Dermis blood vessel endothelial cell (primary cell): Measurements from ENCODE around the gene SPN. TPM values are rescaled to one million over a fixed set of nuclear protein-coding genes. Genes with fewer than 3 reads are reported as not detected.
"Not testable (repeated sequence)": the region's sequence is repeated elsewhere in the genome, so short reads cannot be mapped to it uniquely, and the experiment has no call there.

Experiments
- DNase-seq: peaks from one replicate; pipeline ENCODE4 v3.0.0; 2010
- total RNA-seq: library from RNA; depleted of rRNA; stranded (reverse); fragments of >200 nt; gene quantifications from 2 replicates; pipeline ENCODE4 v1.2.3, GENCODE V29; 2014

Gene SPN
- total RNA-seq, 1 donor from 2014 or later, result not detected

DNA sequence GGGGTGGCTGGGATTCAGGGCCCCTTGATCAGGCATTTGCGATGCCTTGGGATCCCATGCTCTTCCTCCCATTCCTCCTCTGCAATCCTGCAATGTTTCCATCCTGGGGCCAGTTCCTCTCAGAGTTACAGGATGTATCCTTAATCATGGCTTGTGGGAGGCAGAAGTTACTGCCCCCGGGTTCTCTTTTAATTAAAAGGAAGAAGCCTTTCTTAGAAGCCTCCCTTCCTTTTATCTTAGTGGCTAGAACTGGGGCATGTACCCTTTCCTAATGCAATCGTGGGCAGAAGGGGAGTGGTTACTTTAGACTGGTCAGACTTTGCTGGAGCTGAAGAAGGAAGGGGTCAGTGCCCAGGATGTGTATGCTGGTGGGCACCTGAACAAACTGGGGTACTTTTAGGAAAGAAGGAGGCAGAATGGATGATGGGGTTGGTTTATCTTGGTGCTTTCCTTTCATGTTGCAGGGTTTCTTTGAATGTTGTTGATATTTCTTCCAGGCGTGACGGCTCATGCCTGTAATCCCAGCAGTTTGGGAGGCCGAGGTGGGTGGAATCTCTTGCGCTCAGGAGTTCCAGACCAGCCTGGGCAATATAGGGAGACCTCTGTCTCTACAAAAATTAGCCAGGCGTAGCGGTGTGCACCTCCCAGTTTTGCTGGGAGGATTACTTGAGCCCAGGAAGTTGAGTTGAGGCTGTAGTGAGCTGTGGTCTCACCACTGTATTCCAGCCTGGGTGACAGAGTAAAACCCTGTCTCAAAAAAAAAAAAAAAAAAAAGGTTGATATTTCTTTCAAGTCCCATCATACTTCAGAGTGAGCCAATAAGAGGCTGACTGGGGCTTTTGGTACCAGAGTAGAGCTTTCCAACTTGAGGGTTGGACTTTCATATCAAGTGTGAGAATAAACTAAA, 13.2 kb upstream of the SPN start:
- no peak for DNase-seq

DNA sequence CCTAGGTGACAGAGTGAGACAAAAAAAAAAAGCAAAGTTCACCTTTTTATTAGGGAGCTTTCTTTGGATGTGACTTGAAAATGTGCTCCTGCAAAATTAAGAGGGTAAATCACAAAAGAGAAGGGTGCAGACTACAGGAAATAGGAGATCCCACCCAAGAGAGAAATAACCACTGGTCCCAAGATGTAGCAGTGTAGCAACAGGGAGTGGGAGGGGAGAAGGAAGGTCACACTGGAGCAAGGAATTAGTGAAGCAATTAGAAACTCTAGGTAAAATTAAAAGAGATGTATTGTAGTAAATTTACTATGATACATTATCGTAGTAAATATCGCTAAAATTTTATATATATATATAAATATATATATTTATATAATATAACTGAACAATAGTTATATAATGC, 12.3 kb upstream of the SPN start:
- DNase-seq, result no peak

DNA sequence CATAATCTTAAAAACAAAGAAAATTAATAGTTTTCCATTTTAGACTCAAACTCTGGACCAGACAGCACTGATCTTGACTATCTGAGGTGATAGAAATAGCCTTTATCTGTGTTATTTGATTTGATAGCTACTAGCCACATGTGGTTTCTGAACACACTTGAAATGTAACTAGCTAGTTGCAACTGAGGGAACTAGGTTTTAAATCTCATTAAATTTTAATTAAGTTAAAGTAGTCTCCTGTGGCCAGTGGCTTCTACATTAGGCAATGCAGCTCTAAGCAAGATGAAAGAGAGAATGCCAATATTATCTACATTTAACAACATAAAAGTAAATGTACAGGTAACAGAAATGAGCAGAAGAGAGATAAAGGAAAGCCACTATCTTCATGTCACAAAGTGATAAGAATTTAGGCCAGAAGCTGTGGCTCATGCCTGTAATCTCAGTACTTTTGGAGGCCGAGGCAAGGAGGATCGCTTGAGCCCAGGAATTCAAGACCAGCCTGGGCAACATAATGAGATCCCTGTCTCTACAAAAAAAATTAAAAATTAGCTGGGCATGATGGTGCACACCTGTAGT, 11.2 kb upstream of the SPN start:
- DNase-seq, result no peak

DNA sequence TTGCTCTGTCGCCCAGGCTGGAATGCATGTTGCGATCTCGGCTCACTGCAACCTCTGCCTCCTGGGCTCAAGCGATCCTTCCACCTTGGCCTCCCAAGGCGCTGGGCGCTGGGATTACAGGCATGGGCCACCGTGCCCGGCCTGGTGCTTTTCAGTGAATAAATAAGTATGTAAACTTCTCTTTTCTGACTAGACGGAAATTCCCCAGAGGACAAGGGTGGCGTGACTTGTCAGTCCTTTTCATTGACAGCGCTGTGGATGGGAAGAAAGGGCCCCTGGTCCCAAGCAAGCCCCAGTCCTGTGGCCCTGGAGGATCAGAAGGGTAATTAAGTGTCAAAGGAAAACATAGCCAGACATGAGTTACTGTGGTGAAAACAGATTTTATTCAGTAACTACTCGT, 9.6 kb upstream of the SPN start:
- no peak for DNase-seq

DNA sequence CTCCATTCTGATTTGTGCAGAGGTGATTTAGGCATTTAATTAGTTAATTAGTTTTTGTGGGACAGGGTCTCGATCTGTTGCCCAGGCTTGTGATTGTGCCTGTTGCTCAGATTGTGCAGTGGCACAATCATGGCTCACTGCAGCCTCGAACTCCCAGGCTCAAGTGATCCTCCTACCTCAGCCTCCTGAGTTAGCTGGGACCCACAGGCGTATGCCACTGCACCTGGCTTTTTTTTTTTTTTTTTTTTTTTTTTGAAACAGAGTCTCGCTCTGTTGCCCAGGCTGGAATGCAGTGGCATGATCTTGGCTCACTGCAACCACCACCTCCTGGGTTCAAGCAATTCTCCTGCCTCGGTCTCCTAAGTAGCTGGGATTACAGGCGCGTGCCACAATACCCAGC, 9.2 kb upstream of the SPN start:
- not testable (repeated sequence) for DNase-seq

DNA sequence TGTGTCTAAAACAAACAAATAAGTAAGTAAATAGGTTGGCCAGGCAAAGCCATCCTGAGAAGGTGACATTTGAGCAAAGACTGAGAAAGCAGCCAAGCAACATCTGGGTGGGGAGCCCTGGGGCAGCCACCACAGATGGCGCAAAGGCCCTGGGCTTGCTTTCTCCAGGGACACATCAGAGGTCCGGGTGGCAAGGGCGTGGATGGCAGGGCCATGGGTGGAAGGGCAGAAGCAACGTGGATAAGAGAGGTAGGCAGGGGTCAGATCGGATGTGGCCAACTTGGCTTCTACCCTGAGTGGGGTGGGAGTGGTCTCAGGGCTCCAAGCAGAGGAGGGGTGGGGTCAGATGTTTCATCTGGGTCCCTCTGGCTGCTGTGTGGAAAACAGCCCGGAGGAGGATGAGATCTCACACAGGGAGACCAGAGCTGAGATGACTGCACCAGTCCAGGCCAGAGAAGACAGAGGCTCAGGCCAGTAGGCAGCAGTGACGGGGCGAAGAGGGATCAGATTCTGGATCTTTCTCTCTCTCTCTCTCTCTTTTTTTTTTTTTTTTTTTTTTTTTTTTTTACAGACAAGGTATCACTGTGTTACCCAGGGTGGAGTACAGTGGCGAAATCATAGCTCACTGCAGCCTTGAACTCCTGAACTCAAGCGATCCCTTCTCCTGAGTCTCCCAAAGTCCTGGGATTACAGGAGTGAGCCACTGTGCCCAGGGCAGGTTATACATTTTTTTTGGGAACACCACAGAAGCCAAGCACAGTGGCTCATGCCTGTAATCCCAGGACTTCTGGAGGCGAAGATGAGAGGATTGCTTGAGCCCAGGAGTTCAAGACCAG, 6.1 kb upstream of the SPN start:
- no peak for DNase-seq

DNA sequence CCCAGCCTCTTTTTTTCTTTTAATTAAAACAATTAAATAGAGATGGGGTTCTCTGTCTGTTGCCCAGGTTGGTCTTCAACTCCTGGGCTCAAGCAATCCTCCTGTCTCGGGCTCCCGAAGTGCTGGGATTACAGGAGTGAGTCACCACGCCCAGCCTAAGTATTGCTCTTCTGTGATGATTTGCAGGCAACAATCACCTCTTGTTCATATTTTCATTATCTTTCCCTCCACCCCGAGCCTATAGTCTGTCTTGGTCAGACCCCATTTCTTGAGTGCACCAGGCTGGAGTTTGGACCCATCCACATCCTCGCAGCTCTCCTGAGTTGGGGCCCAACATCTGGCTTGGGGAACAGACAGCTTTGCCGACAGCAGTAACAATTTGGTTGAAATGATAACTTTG, 4.3 kb upstream of the SPN start:
- no peak for DNase-seq

DNA sequence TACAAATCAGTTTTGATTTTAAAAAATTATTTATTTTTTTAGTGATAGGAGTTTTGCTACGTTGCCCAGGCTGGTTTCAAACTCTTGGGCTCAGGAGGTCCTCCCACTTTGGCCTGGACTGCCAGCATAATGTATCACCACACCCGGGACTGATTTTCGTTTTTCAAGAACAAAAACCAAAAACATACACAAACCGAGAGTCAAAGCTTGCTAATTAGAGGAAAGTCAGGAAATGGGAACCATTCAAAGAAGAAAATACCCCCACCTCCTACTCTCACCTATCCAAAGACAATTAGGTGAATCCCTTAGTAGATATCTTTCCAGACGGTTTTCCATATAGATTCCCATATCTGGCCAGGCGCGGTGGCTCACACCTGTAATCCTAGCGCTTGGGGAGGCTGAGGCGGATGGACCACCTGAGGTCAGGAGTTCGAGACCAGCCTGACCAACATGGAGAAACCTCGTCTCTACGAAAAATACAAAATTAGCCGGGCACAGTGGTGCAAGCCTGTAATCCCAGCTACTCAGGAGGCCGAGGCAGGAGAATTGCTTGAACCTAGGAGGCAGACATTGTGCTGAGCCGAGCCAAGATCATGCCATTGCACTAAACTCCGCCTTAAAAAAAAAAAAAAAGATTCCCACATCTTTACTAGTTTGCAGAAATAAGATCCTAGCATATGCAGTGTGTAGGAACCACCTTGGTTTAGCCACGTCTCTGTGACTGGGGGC, 883 bp upstream of the SPN start:
- no peak for DNase-seq

DNA sequence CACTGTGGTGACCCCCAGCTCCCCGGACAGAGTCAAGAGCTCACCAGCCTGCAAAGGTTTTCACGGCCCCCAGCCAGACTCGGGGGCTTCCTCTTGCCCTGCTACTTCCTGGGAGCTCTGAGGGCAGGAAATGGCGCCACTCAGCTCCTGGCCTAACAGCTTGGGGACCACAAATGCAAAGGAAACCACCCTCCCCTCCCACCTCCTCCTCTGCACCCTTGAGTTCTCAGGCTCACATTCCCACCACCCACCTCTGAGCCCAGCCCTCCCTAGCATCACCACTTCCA, 375 bp upstream of the SPN start:
- DNase-seq, result no peak

DNA sequence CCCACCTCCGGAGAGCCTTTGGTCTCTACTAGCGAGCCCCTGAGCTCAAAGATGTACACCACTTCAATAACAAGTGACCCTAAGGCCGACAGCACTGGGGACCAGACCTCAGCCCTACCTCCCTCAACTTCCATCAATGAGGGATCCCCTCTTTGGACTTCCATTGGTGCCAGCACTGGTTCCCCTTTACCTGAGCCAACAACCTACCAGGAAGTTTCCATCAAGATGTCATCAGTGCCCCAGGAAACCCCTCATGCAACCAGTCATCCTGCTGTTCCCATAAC, 702 bp downstream of the SPN start:
- DNase-seq, result no peak

DNA sequence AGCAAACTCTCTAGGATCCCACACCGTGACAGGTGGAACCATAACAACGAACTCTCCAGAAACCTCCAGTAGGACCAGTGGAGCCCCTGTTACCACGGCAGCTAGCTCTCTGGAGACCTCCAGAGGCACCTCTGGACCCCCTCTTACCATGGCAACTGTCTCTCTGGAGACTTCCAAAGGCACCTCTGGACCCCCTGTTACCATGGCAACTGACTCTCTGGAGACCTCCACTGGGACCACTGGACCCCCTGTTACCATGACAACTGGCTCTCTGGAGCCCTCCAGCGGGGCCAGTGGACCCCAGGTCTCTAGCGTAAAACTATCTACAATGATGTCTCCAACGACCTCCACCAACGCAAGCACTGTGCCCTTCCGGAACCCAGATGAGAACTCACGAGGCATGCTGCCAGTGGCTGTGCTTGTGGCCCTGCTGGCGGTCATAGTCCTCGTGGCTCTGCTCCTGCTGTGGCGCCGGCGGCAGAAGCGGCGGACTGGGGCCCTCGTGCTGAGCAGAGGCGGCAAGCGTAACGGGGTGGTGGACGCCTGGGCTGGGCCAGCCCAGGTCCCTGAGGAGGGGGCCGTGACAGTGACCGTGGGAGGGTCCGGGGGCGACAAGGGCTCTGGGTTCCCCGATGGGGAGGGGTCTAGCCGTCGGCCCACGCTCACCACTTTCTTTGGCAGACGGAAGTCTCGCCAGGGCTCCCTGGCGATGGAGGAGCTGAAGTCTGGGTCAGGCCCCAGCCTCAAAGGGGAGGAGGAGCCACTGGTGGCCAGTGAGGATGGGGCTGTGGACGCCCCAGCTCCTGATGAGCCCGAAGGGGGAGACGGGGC, 1.3 kb downstream of the SPN start:
- no peak for DNase-seq

DNA sequence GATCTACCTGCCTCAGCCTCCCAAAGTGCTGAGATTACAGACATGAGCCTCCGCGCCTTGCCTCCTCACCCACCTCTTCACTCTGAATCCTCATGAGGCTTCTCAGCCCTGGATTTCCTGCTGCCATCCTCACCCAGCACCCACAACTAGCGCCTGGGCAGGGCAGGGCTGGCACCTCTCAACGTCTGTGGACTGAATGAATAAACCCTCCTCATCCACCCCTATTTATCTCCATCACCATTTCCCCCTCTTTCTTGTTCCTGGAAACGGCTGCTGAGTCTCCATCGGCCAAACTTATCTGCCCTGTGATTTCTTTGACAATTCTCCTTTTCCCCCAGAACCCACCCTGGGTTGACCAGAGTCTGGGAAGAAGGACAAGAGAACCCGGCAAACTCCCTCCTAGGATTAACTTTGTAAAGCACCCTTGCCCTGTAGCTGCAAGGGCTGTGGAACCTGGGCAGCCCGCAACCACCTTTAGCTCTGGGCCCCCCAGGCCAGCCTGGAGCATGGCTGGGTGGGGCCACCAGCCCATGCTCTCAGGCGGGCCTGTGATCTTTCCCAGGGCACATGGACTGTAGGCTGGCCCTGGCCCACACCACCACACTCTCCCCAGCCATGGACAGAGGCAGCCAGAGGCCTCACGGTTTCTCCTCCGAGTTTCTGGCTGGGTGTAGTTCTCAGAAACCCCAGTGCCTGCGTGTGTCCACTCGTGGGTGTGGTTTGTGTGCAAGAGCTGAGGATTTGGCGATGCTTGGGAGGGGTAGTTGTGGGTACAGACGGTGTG, 2.4 kb downstream of the SPN start:
- no peak for DNase-seq

DNA sequence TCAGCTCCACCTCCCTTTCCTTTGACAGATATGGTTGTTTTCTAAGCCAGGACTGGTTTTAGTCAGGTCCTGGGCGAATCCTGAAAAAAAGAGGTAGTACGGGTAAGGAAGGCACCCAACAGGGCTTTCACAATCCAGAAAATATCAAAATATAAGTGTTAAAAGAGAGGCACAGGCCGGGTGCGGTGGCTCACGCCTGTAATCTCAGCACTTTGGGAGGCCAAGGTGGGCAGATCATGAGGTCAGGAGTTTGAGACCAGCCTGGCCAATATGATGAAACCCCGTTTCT, 4.2 kb downstream of the SPN start:
- not testable (repeated sequence) for DNase-seq

DNA sequence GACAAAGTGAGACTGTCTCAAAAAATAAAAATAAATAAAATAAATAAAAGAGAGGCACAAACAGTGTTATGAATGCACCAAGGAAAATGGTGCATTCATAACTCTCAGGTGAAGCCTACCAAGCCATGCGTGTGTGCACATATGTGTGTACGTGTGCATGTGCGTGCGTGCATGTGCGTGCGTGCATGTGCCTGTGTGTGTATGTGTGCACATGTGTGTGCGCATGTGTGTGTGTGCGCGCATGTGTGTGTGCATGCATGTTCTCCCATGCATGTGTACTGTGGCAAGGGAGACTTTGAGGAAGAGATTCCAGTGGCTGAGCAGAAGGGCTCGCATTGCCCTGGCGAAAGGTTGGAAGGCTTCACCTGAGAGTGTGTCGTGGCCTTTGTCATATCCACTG, 4.7 kb downstream of the SPN start:
- no peak for DNase-seq

DNA sequence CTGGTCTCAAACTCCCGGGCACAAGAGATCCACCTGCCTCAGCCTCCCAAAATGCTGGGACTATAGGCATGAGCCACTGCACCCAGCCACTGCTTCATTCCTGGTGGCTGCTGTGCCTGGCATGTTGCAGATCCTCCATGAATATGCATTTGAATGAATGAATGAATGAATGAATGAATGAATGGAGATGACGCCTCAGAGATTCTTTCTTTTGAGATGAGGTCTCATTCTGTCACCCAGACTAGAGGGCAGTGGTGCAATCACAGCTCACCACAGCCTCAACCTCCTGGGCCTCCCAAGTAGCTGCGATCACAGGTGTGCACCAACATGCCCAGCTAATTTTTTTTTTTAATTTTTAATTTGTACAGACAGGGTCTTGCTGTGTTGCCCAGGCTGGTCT, 5.2 kb downstream of the SPN start:
- no peak for DNase-seq

DNA sequence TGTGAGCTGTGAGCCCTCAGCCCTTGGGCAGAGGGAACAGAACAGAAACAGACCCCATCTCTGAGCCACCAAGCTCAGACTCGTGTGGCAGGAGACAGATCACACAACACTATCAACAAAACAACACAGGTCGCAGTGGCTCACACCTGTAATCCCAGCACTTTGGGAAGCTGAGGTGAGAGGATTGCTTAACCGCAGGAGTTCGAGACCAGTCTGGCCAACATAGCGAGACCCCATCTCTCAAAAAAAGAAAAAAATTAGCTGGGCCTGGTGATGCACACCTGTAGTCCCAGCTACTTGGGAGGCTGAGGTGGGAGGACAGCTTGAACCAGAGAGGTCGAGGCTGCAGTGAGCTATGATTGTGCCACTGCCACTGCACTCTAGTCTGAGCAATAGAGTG, 10.5 kb downstream of the SPN start:
- no peak for DNase-seq

DNA sequence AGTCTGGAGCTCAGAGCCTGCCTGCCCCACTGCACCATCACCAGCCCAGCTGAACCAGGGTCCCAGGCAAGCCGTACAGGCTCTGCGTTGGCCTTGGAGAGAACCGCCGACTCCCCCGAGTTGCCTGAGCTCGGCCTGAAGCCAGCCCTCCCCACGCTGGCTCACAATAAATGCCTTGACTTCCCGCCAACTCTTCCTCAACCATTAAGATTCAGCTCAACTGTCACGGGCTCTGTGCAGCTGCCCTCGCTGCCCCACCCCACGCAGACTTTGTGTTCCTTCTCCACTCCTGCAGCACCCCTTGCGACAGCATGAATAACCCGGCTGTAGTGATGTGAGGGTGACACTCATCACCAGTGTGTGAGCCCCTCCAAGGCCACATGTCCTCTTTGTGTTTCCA, 11.1 kb downstream of the SPN start:
- no peak for DNase-seq

DNA sequence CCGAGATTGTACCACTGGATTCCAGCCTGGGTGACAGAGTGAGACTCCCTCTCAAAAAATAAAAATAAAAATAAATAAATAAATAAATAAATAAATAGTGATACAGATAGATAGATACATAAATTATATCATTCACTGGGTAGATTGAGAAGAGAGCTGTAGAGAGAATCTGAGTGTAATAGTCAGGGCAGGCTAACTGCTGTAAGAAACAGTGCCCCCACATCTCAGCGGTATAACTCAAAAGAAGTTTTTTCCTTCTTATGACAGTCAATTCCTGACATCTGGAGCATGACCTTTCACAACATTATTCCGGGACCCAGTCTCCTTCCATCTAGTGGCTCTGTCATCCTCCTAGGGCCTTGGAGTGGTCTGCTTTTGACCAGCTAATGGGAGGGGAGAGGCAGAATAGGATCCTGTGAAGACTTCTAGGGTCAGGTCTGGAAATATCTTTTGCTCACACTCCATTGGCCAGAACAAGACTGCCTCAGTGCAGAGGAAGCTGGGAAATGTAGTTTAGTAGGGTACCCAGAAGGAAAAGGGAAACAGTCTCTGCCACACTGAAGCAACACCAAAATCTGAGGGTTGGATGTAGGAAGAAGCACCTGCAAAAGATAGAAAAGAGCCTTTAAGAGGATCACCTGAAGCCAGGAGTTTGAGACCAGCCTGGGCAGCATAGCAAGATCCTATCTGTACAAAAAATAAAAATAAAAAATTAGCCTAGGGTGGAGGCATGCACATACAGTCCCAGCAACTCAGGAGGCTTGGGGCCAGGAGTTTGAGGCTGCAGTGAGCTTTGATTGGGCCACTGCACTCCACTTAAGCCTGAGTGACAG, 13.0 kb downstream of the SPN start:
- DNase-seq, result peak; percentile 35

DNA sequence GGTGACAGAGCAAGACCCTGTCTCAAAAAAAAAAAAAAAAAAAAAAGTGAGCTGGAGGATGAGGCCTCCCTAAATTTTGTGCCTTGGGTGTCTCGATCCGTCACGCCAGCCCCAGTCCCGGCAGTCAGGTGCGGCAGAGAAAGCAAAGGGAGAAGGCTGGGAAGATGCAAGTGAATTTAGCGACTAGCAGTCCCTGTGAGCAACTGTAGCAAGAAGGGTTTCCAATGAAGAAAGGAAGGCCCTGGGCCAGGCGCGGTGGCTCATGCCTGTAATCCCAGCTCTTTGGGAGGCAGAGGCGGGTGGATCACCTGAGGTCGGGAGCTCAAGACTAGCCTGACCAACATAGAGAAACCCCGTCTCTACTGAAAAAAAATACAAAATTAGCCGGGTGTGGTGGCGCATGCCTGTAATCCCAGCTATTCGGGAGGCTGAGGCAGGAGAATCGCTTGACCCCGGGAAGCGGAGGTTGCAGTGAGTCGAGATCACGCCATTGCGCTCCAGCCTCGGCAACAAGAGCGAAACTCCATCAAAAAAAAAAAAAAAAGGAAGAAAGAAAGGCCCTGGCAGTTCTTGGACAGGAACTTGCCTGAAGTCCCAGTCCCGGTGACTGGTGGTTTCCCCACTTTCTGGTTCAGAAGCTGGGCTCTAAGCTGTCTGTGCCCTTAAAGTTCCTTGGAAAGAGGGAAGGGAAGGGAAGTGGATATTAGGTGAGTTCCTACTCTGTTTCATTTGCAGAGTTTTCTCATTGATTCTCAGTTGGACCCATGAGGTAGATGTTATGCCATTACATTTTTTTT, 14.1 kb downstream of the SPN start:
- no peak for DNase-seq

DNA sequence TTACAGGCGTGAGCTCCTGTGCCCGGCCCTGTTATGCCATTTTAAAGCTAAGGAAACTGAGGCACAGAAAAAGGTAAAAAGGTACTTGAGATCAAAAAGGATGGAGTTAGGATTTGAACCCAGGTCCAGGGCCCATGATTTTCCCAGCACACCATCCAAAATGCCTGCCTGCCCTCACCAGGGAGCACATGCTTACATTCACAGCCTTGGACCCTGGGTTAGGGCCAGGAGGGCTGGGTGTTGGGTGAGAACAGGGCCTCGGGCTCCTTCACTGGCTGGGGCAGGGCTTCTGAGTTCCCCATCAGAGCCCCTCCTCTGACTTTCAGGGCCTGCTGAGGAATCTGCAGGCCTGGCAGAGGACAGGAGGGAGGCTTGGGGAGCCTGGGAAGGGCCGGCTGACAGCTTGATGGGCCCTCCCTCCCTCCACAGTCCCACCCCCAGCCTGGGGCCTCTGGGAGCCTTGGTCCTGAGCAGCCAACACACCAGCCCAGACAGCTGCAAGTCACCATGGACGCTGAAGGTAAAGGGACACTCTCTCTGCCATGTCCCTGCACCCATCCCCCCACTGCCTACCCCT, 15.7 kb downstream of the SPN start, which contains the start of gene QPRT:
QPRT (plus strand) TSS at position 490 of the 577 bp plus-strand sequence; CDS start at position 508, 18 bp downstream.
- DNase-seq, result no peak
